ENCODE measurements around the gene UBR2. TPM values are rescaled to one million over a fixed set of nuclear protein-coding genes. Genes with fewer than 3 reads are reported as not detected.
"Not testable (repeated sequence)": the region's sequence is repeated elsewhere in the genome, so short reads cannot be mapped to it uniquely, and the experiment has no call there.

The UBR2 gene
- total RNA-seq, 4 donors from 2014 or later, result 22.7 to 28.7 (median 25.3) TPM

- intact Hi-C loops (cut with DNase I; ENCODE audit: low total_unique reads), result no loop called here
- WGBS, 2 donors, result 55 to 63% methylated on average over 4 of the region's 4 CpGs
- no peak overlapping the region for H3K4me3 ChIP-seq (ENCODE audit: low read depth, poor library complexity, severe bottlenecking)
- no peak for DNase-seq (ENCODE audit: low spot score in 2 of 2)
- TF ChIP-seq POLR2A (IDR thresholded peaks at IDR 0.05), result no peak
- TF ChIP-seq CTCF (IDR thresholded peaks at IDR 0.05), result no peak
Observed at GRCh38 chr6:42556462-42556861, 7.4 kb upstream of the UBR2 start.

- DNase-seq (ENCODE audit: low spot score in 2 of 2); H3K4me3 ChIP-seq (ENCODE audit: low read depth, poor library complexity, severe bottlenecking); intact Hi-C loops (cut with DNase I; ENCODE audit: low total_unique reads): not testable (repeated sequence)
- 62 to 64% methylated on average over 6 of the region's 6 CpGs for WGBS, 2 donors
Observed at GRCh38 chr6:42559276-42559675, 4.6 kb upstream of the UBR2 start.

- WGBS, 2 donors, result 64 to 87% methylated on average over 3 of the region's 3 CpGs
- intact Hi-C loops (cut with DNase I; ENCODE audit: low total_unique reads), result no loop called here
- H3K4me3 ChIP-seq (ENCODE audit: low read depth, poor library complexity, severe bottlenecking), result no peak overlapping the region
- TF ChIP-seq POLR2A (IDR thresholded peaks at IDR 0.05), result no peak
- no peak for TF ChIP-seq CTCF (IDR thresholded peaks at IDR 0.05)
- no peak for DNase-seq (ENCODE audit: low spot score in 2 of 2)
Observed at GRCh38 chr6:42561986-42562385, 1.8 kb upstream of the UBR2 start.

GRCh38 chr6:42562788-42563405 lies 932 bp upstream of the UBR2 start:
- no peak for DNase-seq (ENCODE audit: low spot score in 2 of 2)
- H3K4me3 ChIP-seq (ENCODE audit: low read depth, poor library complexity, severe bottlenecking), result no peak overlapping the region
- TF ChIP-seq POLR2A (IDR thresholded peaks at IDR 0.05), result no peak
- no peak for TF ChIP-seq CTCF (IDR thresholded peaks at IDR 0.05)
- intact Hi-C loops (cut with DNase I; ENCODE audit: low total_unique reads), result no loop called here
- 79 to 91% methylated on average over 6 of the region's 6 CpGs for WGBS, 2 donors

- intact Hi-C loops (cut with DNase I; ENCODE audit: low total_unique reads), result no loop called here
- DNase-seq (ENCODE audit: low spot score in 2 of 2), result no peak
- WGBS, 2 donors, result 0% methylated on average over 11 of the region's 11 CpGs
- H3K4me3 ChIP-seq (ENCODE audit: low read depth, poor library complexity, severe bottlenecking), result peak overlapping the region; percentile 91
- TF ChIP-seq POLR2A (IDR thresholded peaks at IDR 0.05) (no peak), CTCF (IDR thresholded peaks at IDR 0.05) (no peak)
Observed at GRCh38 chr6:42564506-42564825, 637 bp downstream of the UBR2 start.

- 54 to 64% methylated on average over 15 of the region's 15 CpGs for WGBS, 2 donors
- intact Hi-C loops (cut with DNase I; ENCODE audit: low total_unique reads), result no loop called here
- DNase-seq (ENCODE audit: low spot score in 2 of 2), result no peak
- H3K4me3 ChIP-seq (ENCODE audit: low read depth, poor library complexity, severe bottlenecking), result peak overlapping the region; percentile 15
- no peak for TF ChIP-seq POLR2A (IDR thresholded peaks at IDR 0.05)
- TF ChIP-seq CTCF (IDR thresholded peaks at IDR 0.05), result no peak
Observed at GRCh38 chr6:42565823-42566613, 2.2 kb downstream of the UBR2 start.

All from lower leg skin (tissue), 4 donors.